ENCODE results near the gene KRTAP4-16.
"Not testable (repeated sequence)": the region's sequence is repeated elsewhere in the genome, so short reads cannot be mapped to it uniquely, and the experiment has no call there.

The KRTAP4-16 gene

GRCh38 chr17:41118721-41119120 lies 16.7 kb upstream of the KRTAP4-16 start:
- DNase-seq: no peak

- not testable (repeated sequence) for DNase-seq
These were observed 15.9 kb upstream of the KRTAP4-16 start, which contains the start of gene KRTAP4-11 for GRCh38 chr17:41117846-41118386. TSS of gene KRTAP4-11 (minus strand) at chr17:41118373. CDS start at chr17:41118315, 58 bp downstream.

DNA sequence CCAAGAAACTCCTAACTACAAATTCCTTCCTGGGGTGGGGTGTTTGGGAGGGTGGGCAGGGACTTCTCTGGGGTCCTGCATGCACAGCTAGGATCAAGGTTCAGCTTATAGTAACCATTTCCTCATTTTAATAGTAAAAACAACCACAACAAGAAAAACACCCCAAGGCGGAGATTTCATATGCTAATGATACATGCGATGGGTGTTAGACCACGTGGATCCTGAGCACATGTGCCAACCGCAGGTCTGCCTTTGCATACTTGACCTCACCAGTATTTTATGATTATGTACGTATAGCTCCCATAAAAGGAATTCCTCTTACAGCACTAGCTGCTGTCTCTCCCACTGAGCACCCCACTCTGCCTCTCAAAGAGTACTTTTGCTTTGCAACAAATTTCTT lies 14.3 kb upstream of the KRTAP4-16 start:
- DNase-seq: peak; percentile 3 to 20

GRCh38 chr17:41111151-41111885 lies 9.3 kb upstream of the KRTAP4-16 start:
- no peak for DNase-seq

DNA sequence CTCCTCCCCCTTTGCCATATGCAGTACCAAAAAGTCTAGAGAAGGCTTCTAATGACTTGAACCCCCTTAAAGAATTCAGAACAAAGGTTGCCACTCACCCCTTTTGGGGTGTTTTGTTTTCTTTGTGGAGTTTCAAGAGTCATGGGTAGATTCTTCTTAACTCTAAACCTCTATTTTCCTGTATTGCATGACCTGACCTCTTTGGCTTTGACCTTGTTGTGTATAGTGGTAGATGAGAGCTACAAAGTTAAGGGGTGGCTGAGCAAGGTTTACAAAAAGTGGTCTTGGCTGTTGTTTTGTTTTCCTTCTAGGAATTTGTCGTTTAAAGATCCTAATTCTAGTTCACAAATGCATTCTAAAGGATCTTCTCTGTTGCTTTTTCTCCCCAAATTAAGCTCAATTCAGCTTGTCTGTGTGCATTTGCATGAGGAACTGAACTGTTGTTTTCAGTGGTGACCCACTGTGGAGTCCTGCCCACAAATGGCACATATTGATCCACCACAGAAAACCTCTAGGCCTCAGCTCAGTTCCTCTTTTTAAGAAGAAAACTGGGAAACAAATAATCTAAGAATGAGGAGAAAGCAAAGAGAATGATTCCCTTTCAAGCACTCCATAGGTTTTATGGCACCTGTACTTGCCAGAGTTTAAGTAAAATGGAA lies 6.8 kb upstream of the KRTAP4-16 start:
- not testable (repeated sequence) for DNase-seq

GRCh38 chr17:41107941-41108450 lies 6.0 kb upstream of the KRTAP4-16 start:
- no peak for DNase-seq

DNA sequence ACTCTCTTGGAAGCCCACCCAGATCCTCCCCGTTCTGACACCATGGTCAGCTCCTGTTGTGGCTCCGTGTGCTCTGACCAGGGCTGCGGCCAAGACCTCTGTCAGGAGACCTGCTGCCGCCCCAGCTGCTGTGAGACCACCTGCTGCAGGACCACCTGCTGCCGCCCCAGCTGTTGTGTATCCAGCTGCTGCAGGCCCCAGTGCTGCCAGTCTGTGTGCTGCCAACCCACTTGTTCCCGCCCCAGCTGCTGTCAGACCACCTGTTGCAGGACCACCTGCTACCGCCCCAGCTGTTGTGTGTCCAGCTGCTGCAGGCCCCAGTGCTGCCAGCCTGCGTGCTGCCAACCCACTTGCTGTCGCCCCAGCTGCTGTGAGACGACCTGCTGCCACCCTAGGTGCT lies 3.3 kb upstream of the KRTAP4-16 start, which contains the start of gene KRTAP4-9:
Gene KRTAP4-9, plus strand, starts transcription at position 43 of the 400 bp plus-strand sequence. Its CDS starts 0 bp downstream, at position 43.
- DNase-seq: not testable (repeated sequence)

DNA sequence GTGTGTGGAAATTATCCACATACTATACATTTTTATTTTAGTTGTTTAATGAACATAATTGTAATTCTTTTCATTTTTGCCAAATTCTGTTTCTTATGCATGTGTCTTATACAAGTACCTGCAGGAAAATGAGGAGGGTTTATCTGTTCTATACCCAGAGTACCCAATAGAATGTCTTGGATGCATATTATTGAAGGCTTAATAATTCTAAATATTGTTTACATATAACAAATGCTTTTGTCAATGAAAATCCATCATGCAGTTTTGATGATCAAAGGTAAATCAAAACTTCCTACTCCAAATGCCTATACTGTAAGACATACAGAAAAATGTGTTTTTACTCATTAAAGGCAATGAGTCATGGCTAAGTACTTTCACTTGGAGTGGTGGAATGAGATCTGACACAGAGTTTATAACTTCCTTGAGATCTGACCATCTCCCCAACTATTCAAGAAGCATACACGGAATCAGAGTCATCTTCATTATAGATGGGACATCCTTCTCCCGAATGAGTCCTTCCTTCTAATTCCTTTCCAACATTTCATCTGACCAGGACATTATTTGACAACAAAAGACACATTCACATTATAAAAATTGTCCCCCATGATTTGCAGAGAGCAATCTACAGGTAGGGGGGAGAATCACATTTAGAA lies 2.5 kb upstream of the KRTAP4-16 start:
- DNase-seq: not testable (repeated sequence)

GRCh38 chr17:41103896-41104295 lies 1.9 kb upstream of the KRTAP4-16 start:
- no peak for DNase-seq

DNA sequence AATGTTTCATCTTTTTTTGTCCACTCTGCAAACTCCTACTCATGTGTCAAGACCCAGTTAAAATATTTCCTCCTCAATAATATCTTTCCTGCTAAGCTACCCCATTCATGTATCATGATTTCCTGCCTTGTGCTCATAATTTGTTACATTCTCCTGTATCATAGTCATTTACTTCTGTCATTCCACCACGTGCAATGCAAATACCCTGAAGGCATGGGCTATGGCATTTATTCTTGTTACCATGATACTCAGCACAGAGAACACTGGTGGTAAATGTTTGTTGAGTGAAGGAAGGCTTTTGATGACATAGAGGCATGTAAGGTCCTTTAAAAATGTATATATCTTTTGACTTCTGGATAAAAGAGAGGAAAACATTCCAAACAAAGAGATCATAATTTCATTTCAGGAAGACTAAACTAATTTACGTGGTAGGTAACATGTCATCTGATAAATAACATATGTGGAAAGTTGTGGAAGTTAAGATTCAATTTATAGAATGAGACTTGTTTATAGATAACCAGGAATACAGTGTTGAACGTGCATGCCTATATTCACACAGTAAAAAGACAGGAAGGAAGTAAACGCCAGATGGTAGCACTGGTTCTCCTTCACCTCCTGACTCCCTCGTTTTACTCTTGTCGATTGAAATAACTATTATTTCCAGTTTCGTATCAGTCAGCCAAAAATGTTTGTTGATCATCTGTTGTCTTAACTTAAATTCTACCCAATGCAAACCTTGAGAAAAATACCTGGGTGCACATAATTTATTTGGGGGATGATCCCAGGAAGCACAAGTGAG lies 2.1 kb downstream of the KRTAP4-16 start:
- DNase-seq: not testable (repeated sequence)

DNA sequence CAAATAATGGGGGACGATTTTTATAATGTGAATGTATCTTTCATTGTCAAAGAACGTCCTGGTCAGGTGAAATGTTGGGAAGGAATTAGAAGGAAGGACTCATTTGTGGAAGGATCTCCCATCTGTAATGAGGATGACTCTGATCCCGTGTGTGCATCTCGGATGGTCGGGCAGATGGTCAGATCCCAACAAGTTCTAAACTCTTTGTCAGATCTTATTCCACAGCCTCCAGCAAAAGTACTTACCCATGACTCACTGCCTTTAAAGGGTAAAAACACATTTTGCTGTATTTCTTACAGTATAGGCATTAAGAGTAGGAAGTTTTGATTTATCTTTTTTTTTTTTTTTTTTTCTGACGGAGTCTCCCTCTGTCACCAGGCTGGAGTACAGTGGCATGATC lies 3.5 kb downstream of the KRTAP4-16 start:
- DNase-seq: no peak

GRCh38 chr17:41098042-41098441 lies 4.0 kb downstream of the KRTAP4-16 start, which contains the start of gene KRTAP4-8:
TSS of gene KRTAP4-8 (minus strand) at chr17:41098142. CDS start at chr17:41098084, 58 bp downstream.
- no peak for DNase-seq

GRCh38 chr17:41096055-41096454 lies 6.0 kb downstream of the KRTAP4-16 start:
- DNase-seq: no peak

GRCh38 chr17:41088760-41089352 lies 13.2 kb downstream of the KRTAP4-16 start:
- DNase-seq: not testable (repeated sequence)

DNA sequence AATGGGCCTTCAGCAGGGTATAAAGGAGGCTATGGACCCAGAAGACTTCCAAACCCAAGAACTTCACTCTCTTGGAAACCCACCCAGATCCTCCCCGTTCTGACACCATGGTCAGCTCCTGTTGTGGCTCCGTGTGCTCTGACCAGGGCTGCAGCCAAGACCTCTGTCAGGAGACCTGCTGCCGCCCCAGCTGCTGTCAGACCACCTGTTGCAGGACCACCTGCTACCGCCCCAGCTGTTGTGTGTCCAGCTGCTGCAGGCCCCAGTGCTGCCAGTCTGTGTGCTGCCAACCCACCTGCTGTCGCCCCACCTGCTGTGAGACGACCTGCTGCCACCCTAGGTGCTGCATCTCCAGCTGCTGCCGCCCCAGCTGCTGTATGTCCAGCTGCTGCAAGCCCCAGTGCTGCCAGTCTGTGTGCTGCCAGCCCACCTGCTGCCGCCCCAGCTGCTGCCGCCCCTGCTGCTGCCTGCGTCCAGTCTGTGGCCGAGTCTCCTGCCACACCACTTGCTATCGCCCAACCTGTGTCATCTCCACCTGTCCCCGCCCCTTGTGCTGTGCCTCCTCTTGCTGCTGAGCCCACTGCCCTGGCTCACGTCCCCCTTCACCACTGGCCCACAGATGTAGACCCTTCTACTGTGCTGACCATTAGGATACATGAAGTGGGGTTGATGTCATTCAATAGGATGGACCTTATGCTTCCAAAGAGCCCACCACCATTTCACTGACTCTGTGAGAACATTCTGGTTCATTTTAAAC lies 17.7 kb downstream of the KRTAP4-16 start, which contains the start of gene KRTAP4-7:
Gene KRTAP4-7, plus strand, starts transcription at position 51 of the 757 bp plus-strand sequence. Its CDS starts 57 bp downstream, at position 108.
- not testable (repeated sequence) for DNase-seq

GRCh38 chr17:41083427-41083826 lies 18.6 kb downstream of the KRTAP4-16 start:
- not testable (repeated sequence) for DNase-seq

DNA sequence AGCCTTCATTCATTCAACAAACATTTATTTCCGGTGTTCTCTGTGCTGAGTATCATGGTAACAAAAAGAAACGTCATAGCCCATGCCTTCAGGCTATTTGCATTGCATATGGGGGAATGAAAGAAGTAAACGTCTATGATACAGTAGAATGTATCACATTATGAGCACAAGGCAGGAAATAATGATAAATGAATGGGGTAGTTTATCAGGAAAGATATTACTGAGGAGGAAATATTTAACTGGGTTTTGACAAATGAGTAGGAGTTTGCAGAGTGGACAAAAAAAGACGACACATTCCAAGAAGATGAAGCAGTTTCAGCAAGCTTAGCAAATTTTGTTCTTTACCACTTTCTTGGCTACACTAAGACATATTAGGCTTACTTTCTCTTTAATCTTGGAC lies 19.4 kb downstream of the KRTAP4-16 start:
- no peak for DNase-seq

GRCh38 chr17:41076788-41077187 lies 25.2 kb downstream of the KRTAP4-16 start:
- no peak for DNase-seq

- DNase-seq: no peak
These were observed 28.3 kb downstream of the KRTAP4-16 start for GRCh38 chr17:41073676-41074075.

- no peak for DNase-seq
These were observed 30.2 kb downstream of the KRTAP4-16 start for GRCh38 chr17:41071606-41072360.
